A673 (cell line): Measurements from ENCODE around the gene CHST15. TPM values are rescaled to one million over a fixed set of nuclear protein-coding genes. Genes with fewer than 3 reads are reported as not detected.

Source experiments
- BruUV-seq: library from RNA; stranded (reverse); fragments of 400-500 nt; replicated peaks from 2 replicates; lab custom pipeline; 2021; lab: Mats Ljungman, UMichigan
- CTCF ChIA-PET: fragments of 300-600 bp; sonication (Branson Sonifier 250); formaldehyde crosslinking; loops from one replicate; lab custom pipeline; 2022; ENCODE audit warnings: antibody characterized with exemption; lab: Charles Lee
- POLR2A ChIA-PET: fragments of 300-600 bp; sonication (Branson Sonifier 250); formaldehyde crosslinking; loops from one replicate; lab custom pipeline; 2022; ENCODE audit warnings: antibody characterized with exemption; ENCODE audit not compliant: low non-redundant PET; lab: Charles Lee
- DNase-seq: peaks from one replicate; pipeline ENCODE4 v3.0.0-alpha.2; 2015; ENCODE audit warnings: low spot score
- H3K27ac ChIP-seq: fragments of 200-600 bp; sonication (generic); 2 replicates; pipeline ENCODE4 v1.5.1; 2016; ENCODE audit warnings: mixed run types, low read depth, mild to moderate bottlenecking, mixed read lengths, antibody characterized with exemption, low read length; ENCODE audit not compliant: poor library complexity, severe bottlenecking
- H3K27me3 ChIP-seq: fragments of 200-600 bp; sonication (generic); replicated peaks from 2 replicates; pipeline ENCODE4 v1.6.1; 2017; ENCODE audit warnings: mixed run types, low read depth, mild to moderate bottlenecking, mixed read lengths, antibody characterized with exemption, low read length; ENCODE audit not compliant: insufficient read depth, poor library complexity
- H3K36me3 ChIP-seq: fragments of 200-600 bp; sonication (generic); 2 replicates; pipeline ENCODE4 v1.6.1; 2016; ENCODE audit warnings: mixed run types, mild to moderate bottlenecking, mixed read lengths, antibody characterized with exemption, low read length; ENCODE audit not compliant: insufficient read depth, poor library complexity, severe bottlenecking
- H3K4me1 ChIP-seq: fragments of 200-600 bp; sonication (generic); 2 replicates; pipeline ENCODE4 v1.6.1; 2017; ENCODE audit warnings: mixed run types, mild to moderate bottlenecking, mixed read lengths, antibody characterized with exemption, low read length; ENCODE audit not compliant: insufficient read depth, poor library complexity, severe bottlenecking
- H3K4me3 ChIP-seq: fragments of 200-600 bp; sonication (generic); 2 replicates; pipeline ENCODE4 v1.5.1; 2016; ENCODE audit warnings: low read depth, mixed run types, mild to moderate bottlenecking, mixed read lengths, low read length; ENCODE audit not compliant: poor library complexity, severe bottlenecking
- H3K9me3 ChIP-seq: fragments of 200-600 bp; sonication (generic); 2 replicates; pipeline ENCODE4 v1.6.1; 2016; ENCODE audit warnings: mixed run types, low read depth, mild to moderate bottlenecking, mixed read lengths, antibody characterized with exemption, low read length; ENCODE audit not compliant: poor library complexity, severe bottlenecking
- CTCF ChIP-seq: fragments of 300-800, 200-600 bp; sonication (generic); conservative IDR thresholded peaks from 2 replicates; pipeline ENCODE4 v1.5.1; 2017; ENCODE audit warnings: low read depth, mild to moderate bottlenecking, antibody characterized with exemption, low read length, moderate library complexity, mixed read lengths
- EZH2 ChIP-seq: fragments of 200-600 bp; sonication (generic); IDR thresholded peaks from 2 replicates; pipeline ENCODE4 v1.6.1; 2017; ENCODE audit warnings: borderline replicate concordance, low read depth, mild to moderate bottlenecking, mixed read lengths, antibody characterized with exemption, low read length; ENCODE audit not compliant: poor library complexity, severe bottlenecking
- intact Hi-C: fragments of 100-400 bp; cut with micrococcal nuclease; formaldehyde crosslinking; loops from one replicate; pipeline ENCODE4 v1.10.0; 2022; ENCODE audit not compliant: unreplicated experiment
- total RNA-seq: library from RNA; stranded (reverse); gene quantifications from 2 replicates; pipeline ENCODE4 v1.2.3, GENCODE V29; 2021

The CHST15 gene
- total RNA-seq, 1 experiment from 2014 or later, result 1.7 TPM

DNA sequence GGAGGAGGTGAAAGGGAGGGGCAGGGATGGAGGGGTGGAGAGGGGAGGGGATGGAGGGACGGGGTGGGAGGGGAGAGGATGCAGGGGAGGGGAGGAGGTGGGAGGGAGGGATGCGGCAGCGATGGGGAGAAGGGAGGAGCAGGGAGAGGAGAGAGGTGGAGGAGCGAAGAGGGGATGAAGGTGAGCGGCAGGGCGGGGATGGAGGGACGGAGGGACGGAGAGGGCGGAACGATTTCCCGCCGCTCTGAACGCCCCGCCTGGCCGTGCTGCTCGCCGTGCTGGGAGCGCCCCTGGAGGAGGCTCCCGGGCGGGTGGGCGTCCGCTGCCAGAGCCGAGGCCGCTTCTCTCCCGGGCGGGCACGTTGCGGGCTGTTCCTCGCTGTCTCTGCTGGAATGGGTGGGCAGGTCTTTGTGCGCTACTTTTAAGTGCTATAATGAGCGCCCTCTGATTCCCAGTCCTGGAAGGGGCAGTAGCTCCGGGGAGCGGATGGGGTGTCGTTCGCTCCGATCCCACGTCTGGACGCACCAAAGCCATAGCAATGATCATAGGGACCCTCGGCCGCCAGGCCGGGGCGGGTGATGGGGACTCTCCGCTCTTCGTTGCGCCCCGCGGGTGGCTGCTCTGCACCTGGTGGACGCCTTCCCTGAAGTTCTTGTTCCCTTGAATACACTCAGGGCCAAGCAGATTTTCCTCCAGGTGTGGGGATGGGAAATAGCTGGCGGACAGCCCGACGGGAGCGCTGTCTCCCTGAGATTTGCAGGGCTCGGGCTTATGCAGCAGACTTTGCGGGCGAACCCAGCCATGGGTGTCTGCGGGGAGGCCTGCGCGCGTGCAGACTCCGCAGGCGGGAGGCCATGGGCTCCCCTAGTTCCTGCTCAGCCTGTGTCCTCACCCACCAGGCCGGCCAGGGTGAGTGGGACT, 120.7 kb downstream of the CHST15 start:
- ChIA-PET CTCF (no interaction called here), POLR2A (no interaction called here)
- Histone ChIP-seq H3K4me1 (no peaks in the 10 kb centered on the region), H3K4me3 (no peak overlapping the region), H3K36me3 (no peaks in the 10 kb centered on the region), H3K27me3 (peaks cover 60% of the 10 kb centered on the region), H3K27ac (no peak overlapping the region), H3K9me3 (no peaks in the 10 kb centered on the region)
- TF ChIP-seq CTCF (no peak), EZH2 (peak; percentile 83)
- no TSS peak for BruUV-seq
- no peak for DNase-seq
- intact Hi-C loops, result no loop called here

DNA sequence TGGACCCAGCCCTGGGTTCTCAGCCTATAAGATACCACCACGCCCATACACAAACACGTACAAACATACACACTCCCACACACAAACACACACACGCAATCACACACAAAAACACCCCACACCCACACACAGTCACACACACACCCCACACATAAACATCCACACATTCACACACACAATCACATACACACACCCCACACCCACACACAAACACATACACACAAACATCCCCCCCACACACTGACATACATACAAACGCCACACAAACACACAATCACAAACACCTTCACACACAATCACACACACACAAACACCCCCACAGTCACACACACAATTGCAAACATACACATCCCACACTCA, 122.5 kb downstream of the CHST15 start:
- Histone ChIP-seq H3K36me3 (no peaks in the 10 kb centered on the region), H3K4me3 (no peak overlapping the region), H3K27me3 (peaks cover 71% of the 10 kb centered on the region), H3K27ac (no peak overlapping the region), H3K9me3 (no peaks in the 10 kb centered on the region), H3K4me1 (no peaks in the 10 kb centered on the region)
- POLR2A ChIA-PET, result no interaction called here
- intact Hi-C loops, result no loop called here
- BruUV-seq, result no TSS peak
- no peak for DNase-seq
- TF ChIP-seq CTCF (no peak), EZH2 (no peak)
- CTCF ChIA-PET, result no interaction called here

- no TSS peak for BruUV-seq
- no peaks in the 10 kb centered on the region for H3K36me3 ChIP-seq
- no peak for TF ChIP-seq EZH2
- TF ChIP-seq CTCF, result no peak
- ChIA-PET CTCF (interaction anchor here (0.6 kb wide), 1 partner anchor 106 kb away, joined by 4 read pairs; no protein-coding TSS in a partner anchor), POLR2A (no interaction called here)
- no peak for DNase-seq
- H3K9me3 ChIP-seq, result no peaks in the 10 kb centered on the region
- peaks cover 74% of the 10 kb centered on the region for H3K27me3 ChIP-seq
- no peaks in the 10 kb centered on the region for H3K4me1 ChIP-seq
- intact Hi-C loops, result no loop called here
- no peak overlapping the region for H3K4me3 ChIP-seq
- H3K27ac ChIP-seq, result no peak overlapping the region
Measured at GRCh38 chr10:123970207-123970926, 123.0 kb downstream of the CHST15 start.
